ENCODE results near the gene C17orf100.

DNA sequence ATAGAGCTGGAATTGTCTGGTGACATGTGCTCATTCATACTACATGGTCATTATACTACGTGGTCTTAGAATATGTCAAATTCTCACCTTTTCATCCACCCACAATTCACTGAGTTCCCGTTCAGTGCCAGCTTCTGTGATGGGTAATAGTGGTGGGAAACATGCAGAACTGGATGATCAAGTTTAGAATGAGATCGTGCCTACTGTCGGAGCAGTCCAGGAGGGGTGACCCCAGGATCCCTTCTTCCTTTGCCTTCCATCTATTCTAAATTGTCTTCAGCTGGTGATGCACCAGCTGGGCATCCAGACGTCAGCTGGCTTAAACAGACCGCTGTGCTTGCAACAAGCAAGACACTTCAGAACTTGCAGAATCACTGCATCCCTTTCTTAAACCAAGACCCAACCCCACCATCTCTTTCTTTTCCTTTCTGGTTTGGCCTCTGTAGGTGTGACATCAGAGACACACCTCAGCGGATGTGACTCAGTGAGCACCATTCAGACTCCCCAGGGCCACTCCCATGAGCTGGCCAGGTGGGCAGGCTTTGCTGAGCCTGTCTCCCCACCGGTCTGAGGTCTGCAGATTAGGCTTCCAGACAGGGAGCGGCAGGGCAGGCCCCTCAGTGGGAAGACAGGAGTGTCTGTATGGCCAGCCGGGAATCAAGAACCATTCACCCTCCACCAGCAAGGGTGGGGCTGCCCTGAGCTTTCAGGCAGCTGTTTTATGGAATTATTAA, 18.1 kb downstream of the C17orf100 start:
- TF ChIP-seq CTCF (conservative IDR thresholded peaks at IDR 0.05; ENCODE audit: low read length) (no peak), EZH2phosphoT487 (IDR thresholded peaks at IDR 0.05; ENCODE audit: borderline replicate concordance) (no peak)
